ENCODE measurements around the gene SDK1.
"Not testable (repeated sequence)": the region's sequence is repeated elsewhere in the genome, so short reads cannot be mapped to it uniquely, and the experiment has no call there.

The SDK1 gene

GRCh38 chr7:4260867-4261600 is 960.0 kb downstream of the SDK1 start:
- no peak for DNase-seq

GRCh38 chr7:4261601-4261960 is 960.5 kb downstream of the SDK1 start:
- no peak for DNase-seq

- DNase-seq = not testable (repeated sequence)
These were observed 963.2 kb downstream of the SDK1 start for GRCh38 chr7:4264206-4264605.

- no peak for DNase-seq
These were observed 964.0 kb downstream of the SDK1 start for GRCh38 chr7:4265066-4265465.

GRCh38 chr7:4265676-4266075 is 964.6 kb downstream of the SDK1 start:
- no peak for DNase-seq

GRCh38 chr7:4266270-4267040 is 965.4 kb downstream of the SDK1 start:
- DNase-seq = no peak

- DNase-seq = no peak
These were observed 966.4 kb downstream of the SDK1 start for GRCh38 chr7:4267341-4268039.

- DNase-seq = no peak
These were observed 967.3 kb downstream of the SDK1 start for GRCh38 chr7:4268040-4268965.

GRCh38 chr7:4269086-4269485 is 968.0 kb downstream of the SDK1 start:
- DNase-seq = no peak

- no peak for DNase-seq
These were observed 968.7 kb downstream of the SDK1 start for GRCh38 chr7:4269746-4270145.

GRCh38 chr7:4270268-4270667 is 969.2 kb downstream of the SDK1 start:
- no peak for DNase-seq

GRCh38 chr7:4270941-4271715 is 970.1 kb downstream of the SDK1 start:
- DNase-seq = no peak

GRCh38 chr7:4271716-4272015 is 970.6 kb downstream of the SDK1 start:
- no peak for DNase-seq

GRCh38 chr7:4272141-4272540 is 971.1 kb downstream of the SDK1 start:
- no peak for DNase-seq

- DNase-seq = no peak
These were observed 972.6 kb downstream of the SDK1 start for GRCh38 chr7:4273566-4274230.

- DNase-seq = no peak
These were observed 973.2 kb downstream of the SDK1 start for GRCh38 chr7:4274286-4274685.

- no peak for DNase-seq
These were observed 976.9 kb downstream of the SDK1 start for GRCh38 chr7:4277936-4278335.

- DNase-seq = no peak
These were observed 978.2 kb downstream of the SDK1 start for GRCh38 chr7:4279216-4279615.

- DNase-seq = no peak
These were observed 980.4 kb downstream of the SDK1 start for GRCh38 chr7:4281231-4281993.

Measured in hypothalamus (tissue), 51 donors.